ENCODE results near the gene SIRPA.

The SIRPA gene

DNA sequence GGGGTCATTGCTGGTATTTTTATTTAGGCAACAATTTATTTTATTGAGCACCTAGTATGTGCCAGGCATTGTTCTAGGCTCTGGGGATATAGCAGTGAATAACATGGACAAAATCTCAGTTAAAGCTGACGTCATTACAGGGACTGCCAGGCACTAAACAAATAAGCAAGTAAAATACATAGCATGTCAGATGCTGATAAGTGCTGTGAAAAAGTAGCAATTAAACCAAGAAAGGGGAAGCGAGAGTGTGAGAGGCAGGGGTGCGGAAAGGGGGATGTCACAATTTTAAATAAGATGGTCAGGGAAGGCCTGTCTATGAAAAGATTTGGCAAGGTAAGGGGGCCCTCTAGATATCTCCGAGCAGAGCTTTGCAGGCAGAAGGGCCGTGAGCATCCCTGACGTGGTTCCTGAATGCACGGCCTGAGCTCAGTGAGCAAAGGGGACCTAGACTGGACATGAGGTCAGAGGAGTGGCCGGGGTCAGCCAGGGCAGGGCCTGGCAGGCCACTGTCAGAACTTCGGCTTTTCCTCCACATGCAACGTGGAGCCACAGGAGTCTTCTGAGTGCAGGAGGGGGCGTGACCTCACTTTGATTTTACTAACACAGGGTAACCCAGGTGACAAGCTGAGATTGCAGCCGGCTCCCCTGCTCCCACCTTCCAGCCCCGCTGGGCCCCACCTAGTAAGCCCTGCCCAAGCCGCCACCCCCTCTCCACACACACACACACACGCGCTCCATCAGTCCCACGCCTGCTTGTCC, 24.2 kb upstream of the SIRPA start:
- DNase-seq: no peak

DNA sequence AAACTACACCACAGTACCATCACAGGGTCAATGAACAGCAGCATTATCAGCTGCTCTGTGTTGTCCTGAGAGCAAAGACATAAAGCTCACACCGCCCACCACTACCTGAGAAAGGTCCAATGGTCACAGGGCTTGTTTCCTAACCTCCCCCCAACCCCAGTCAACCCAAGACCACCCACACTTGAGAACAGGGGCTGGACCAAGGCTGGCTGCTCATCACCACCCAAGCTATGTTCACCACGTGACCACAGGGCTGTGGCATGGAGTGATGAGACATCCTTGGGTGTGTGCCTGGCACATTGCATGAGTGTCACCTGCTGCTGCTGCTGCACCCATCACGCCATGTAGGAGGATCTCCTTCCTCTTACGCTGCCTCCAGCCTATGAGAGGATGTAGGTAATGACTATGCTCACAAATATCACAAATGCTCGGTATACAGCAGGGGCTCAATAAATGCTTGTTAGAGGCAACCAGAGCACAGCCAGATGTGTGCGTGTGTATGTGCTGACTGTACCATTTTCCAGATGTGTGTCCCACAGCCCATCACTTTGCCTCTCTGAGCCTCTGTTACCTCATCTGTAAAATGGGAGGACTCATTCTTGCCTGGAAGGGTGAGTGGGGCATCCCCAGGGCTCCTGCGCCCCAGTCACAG, 23.3 kb upstream of the SIRPA start:
- no peak for DNase-seq

DNA sequence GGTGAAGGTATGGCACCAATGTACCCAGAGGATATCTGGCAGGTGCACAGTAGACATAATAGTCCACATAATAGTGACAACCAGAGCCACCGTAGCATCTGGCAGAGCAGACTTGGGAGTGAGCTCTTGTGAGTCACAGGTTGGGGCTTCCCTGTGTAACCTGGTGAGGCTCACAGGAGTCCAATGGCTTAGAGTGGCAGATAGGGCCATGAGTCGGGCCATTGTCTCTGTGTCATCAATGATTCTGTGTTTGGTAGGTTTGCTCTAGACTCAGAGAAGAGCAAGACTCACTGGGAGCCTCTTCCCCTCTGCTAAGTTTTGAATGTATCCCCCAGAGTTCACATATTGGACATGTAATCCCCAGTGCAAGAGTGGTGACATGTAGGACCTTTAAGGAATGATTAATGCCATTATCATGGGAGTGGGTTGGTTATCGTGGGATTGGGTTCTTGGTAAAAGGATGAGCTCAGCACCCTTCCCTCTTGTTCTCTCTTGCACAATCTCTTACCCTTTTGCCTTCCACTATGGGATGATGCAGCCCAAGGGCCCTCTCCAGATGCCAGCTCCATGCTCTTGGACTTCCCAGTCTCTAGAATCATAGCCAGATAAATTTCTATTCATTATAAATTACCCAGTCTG, 22.6 kb upstream of the SIRPA start:
- no peak for DNase-seq

DNA sequence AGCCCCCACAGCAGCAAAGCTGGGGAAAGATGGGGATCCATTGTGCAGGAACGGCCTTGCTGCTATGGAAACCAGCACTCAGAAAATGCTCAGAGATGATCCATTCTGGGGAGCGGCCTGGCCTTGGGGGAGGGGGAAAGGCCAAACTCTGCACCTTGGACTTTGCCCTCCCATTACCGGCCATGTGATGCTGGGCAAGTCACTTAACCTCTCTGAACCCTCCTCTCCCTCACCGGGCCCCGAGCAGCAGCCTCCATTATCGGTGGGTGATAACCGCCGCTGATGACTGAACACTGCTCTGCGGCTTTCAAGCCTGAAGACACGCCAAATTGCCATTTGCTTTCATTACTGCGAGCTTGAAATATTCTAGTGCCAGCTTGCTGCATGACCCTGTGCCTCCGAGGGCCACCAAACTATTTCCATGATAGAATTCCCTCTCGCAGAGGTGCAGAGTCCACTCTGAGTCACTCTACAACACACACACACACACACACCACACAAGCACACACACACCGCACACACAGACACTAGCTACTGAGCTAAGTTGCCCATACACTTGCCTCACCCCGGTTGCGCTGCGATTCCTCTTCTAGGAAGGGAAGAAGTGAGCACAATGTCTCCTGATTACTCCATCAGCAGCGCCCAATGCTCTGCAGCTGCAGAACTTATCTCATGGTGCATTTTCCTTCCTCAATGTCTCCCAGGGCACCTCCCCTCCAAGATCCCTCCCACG, 20.6 kb upstream of the SIRPA start:
- DNase-seq: no peak

DNA sequence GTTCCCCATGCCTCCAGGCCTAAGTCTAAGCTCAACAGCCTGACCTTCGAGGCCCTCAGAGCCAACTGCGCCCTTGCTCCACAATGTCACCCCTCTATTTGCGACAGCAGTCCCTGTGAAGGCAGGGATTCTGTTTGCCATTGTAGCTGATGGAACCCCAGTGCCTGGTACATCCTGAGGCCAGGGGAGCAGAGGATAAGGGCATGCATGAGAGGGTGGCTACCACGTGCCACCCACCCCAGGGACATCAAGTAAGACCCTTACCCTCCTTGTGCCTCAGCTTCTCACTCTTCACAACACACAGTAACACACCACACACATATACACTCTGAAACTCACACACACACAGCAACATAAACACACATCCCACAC, 20.0 kb upstream of the SIRPA start:
- no peak for DNase-seq

DNA sequence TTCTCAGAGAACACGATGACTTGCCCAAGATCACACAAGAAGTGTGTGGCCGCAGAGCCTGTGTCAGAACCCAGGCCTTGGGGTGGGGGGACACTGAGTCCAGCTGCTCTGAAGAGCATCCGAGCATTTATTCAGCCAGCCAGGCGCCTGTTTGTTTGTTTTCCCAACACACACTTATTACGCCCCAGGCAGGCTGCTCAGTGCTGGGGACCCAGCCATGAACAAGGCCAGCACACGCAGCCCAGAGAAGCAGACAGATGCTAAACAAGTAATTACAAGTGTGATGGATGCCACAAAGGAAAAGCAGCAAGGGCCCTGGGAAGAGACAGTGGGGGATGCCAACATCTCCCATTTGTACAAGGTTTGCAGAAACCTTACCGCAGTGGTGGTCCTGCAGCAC, 19.4 kb upstream of the SIRPA start:
- no peak for DNase-seq

DNA sequence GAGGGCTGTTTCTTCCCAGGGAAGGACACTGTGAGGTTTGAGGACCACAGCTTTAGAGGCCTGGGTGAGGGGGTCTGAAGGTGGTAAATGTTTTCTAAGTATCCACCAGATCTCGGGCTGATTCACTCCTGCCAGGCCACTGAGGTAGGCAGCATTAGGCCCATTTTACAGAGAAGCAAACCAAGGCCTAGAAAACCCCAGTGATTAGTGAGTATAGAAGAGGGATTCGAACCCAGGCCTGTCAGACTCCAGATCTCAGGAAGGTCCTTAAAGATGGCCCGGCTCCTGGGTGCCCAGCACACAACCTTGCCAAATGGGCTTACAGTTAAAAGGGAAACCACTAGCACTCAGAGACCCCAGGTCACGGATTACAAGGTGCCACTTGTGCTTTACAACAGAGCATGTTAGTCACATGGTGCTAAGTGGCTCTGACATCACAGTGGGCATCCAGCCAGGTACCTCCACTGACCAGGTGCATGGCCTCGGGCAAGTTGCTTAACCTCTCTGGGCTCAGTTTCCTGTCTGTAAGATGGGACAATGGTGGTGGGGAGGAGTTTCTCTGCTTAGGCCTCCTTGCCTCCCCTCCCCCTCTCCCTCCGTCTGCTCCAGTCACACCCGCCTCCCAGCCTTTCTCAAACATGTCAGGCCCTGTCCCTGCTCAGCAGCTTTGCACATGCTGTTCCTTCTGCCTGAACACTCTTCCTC, 18.8 kb upstream of the SIRPA start:
- no peak for DNase-seq

DNA sequence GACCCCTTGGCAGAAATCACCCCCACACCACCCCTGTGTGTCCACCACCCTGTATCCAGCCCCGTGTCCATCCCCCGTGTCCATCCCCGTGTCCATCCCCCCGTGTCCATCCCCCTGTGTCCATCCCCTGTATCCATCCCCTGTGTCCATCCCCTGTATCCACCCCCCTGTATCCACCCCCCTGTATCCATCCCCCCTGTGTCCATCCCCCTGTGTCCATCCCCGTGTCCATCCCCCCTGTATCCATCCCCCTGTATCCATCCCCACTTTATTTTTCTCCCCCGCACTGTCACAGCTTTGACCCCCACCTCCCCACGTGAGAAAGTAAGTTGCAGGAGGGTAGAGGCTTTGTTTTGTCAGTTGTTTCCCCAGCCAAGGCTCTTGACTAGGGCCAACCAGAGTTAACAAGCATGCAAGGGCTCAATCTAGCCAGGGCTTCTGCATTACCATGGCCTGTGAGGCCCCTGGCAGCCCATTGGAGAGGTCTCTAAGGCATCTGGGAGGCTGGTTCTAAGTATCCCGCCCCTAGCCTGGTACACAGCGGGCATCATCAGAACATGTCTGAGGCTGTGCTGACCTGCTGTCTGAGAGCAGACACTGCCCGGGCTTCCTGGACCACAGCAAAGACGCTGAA, 18.1 kb upstream of the SIRPA start:
- no peak for DNase-seq

DNA sequence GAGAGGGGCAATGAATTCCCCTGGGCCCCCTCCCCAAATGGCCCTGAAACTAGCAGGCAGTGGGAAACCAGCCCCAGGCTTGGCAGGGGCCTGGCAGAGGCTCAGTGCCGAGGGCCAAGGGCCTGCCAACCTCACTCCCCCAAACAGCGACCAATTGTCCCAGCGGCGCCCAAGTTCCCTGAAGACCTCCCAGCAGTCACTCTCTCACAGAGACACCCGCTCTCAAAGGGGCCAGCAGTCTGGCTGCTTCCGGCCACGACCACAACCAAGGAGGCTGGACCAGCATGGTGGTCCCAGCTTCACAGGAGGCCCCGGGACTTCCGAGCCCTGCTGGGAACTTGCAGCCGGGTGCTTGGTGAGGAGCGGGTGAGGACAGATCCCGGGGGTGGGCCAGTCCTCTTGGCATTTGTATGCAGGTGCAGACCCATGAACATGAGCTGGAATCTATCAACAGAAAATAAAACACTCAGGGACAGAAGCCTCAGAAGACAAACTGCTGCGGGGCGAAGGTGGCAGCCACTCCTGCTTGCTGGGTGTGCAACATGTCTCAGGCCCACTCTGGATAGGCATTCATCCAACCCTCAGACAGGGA, 17.5 kb upstream of the SIRPA start:
- DNase-seq: no peak

DNA sequence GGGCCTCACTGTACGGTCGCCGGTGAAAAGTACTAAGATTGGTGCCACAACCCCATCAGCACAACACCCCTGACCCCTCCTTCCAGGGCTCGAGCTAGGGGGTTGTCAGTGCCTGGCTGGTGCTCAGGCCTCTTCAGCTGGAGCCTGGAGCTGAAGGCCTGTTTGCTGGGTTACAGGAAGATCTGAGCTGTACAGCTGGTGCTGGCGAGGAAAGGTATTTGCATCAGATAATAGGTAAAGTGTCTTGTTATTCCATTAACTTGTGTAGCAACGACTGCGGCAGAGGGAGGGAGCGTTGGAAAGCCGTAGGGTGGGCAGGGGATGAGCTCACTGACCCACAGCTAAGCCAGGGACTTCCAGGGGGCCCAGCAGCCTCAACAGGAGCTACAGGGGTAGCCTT, 15.8 kb upstream of the SIRPA start:
- no peak for DNase-seq

DNA sequence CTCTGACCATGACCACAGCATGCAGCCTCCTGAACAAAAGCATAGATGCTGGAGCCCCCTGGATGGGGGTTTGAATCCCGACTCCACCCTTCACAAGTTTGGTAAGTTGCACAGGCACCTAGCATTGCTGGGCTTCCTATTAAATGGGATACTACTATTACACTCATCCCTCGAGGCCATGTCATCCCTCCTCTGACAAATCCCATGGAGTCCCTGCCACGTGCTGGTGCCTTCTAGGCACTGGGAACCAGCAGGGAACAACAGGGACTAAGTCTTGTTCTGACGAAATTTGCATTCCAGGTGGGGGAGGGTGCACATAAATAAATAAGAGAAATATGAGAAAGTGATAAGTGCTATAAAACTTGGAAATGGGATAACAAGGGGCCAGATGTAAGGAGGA, 15.3 kb upstream of the SIRPA start:
- no peak for DNase-seq

DNA sequence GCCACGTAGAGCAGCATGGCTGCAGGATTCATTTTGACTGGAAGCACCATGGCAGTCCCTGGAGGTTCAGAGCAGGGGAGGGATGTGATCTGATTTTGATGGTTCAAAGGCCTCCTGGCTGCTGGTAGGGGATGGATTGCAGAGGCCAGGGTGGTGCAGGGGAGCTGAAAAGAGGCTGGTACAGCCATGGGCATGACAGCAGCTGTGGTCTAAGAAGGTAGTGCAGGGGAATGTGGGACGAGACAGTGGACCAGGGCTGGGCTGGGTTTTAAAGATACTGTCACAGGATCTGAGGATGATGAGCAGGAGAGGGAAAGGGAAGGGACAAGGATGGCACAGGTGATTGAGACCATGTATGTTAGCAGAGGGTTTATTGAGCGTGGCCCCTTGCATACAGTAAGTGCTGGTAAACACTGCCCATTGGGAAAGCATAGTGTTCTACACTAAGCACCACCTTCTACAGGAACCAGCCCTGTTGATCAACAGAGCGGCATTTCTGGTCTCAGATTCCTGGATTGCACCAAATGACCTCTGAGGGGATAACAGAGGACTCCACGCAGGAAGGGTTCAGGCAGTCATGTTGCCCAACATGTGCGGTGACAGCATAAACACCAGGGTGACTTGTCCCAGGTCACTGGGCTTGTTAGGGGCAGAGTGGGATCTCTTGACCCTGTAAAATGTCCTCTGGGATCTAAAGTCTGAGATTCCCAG, 14.5 kb upstream of the SIRPA start:
- no peak for DNase-seq

DNA sequence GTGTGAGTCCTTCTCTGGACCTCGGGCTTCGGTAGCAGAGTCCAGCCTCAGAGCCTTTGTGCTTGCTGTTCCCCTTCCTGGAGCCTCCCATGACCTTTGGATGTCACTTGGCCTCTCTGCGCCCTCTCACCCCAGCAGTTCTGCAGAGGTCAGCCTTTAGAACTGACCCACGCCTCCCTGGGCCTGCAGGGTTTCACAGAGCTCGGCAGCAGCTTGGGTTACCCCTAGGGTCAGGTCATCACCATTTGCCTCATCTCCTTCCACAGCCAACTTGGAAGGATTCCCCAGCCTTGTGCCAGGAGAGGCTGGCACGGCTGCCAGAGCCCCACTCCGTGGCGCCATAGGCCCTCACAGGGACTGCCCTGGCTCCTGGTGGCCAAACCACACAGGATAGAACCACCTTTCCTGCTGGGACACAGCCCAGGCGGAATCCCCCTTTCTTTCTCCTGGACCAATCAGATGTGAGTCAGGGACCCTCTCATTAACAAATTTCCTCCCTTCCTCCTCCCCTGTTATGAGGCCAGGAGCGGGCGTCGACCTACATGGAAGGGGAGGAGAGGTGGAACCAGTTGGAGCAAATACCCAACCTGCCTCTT, 13.9 kb upstream of the SIRPA start:
- DNase-seq: no peak

DNA sequence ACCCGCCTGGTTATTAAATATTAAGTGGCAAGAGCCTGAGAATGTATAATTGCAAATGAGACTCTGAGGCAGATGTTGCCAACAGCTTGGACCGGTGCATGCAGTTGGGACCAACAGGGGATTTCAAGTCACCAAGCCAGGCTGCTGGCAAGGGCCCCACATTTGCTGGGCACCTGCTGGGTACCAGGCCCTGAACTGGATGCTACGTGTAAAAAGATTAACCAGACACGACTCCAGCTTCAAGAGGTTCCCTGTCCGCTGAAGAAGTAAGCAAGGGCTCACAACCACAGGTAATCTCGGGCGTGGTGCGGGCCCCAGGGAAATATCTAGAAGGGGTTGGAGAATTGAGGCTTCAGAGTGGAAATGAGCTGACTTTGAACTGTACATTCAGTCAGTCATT, 13.2 kb upstream of the SIRPA start:
- no peak for DNase-seq

DNA sequence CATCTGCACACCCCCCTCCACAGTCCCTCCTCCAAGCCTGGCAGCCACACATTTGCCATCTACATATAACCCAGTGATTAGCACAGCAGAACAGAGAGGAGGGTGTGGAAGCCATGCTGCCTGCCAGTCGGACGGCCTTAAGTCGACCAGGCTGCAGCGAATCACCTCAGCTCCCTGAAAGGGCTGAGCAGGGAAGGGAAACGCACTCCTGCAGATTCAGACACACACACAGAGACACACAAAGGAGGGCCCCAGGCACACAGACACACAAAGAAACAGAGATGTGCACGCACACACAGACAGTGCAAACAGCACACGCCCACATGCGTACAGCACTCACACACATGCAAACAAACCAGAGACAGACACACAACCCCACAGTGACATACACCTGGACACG, 11.2 kb upstream of the SIRPA start:
- no peak for DNase-seq

DNA sequence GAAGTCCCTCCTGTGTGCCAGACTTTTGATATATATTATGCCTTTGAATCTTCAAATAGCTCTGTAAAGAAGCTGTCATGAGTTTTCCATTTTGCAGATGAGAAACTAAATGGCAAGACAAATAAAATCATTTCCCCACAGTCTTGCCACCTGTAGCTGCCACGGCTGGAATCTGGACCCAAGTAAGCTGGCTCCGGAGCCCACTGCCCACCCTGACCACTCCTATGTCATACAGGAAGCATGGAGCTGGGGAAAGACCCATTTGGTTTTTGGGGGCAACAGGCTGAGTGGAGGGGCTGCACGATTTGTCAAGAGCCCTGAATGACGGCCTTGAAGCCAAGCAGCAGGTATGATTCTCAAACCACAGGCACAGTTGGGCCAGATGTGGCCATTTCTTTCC, 10.0 kb upstream of the SIRPA start:
- no peak for DNase-seq

DNA sequence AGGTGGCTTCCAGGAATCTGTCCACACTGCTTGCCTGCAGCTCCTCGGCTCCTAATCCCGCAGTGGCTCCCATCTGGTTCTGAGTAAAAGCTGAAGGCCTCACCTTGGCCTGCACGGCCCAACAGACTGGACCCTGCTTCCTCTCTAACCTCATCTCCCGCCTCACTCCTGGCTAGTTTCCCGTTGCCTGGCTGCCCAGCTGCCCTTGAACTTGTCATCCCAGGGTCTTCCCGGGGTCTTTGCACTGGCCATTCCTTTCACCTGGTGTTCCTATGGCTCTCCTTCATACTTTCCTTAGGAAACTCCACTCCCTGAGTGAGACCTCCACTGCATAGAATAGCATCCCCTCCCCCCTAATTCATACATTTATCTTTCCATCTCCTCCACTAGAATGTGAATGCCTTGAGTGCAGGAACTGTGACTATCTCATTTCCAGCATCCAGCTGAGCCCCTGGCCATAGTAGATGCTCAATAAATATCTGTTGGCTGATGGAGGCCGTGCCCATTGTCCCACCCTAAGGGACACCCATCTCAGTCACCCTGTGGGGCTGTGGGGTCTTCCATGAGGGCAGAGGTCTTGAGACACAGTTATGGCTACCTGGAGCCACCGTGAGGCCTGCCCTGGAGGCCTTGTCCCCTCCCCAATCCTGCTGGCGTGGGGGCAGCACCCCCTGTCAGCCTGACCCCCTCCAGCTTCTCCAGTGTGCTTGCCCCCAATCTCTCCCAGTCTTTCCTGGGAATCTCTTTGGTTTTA, 9.1 kb upstream of the SIRPA start:
- no peak for DNase-seq

DNA sequence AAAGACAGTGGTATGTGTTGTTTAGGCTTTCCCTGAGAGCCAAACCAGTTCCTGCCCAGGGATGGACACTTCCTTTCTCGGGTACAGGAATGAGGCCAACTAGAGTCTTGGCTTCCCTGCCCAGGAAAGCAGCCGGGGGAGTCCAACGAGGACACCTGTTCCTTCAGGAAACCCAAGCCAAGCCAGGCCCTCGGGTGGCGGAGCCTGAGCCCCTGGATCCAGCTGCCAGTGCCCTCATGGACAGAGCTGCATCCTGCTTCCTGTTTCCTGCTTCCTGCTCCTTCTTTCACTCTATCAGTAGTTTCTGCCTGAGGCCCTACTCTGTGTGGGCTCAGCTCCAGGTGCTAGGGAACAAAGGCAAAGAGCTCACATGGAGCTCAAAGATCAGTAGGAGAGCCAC, 7.9 kb upstream of the SIRPA start:
- no peak for DNase-seq

DNA sequence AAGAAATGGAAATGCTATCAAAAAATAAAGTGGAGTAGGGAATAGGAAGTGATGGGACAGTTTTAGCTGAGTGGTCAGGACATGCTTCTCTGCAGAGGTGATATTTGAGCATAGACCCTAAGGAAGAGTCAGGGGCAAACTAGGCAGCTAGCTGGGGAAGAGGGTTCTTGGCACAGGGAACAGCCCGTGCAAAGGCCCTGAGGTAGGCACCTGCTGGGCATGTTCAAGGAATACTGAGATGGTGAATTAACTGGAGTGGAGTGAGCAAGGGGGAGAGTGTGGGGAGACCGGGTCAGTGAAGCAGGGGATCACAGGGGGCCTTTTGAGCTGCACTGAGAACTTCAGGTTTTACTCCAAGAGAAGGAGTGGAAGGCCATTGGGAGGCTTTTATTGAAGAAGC, 7.5 kb upstream of the SIRPA start:
- DNase-seq: no peak

DNA sequence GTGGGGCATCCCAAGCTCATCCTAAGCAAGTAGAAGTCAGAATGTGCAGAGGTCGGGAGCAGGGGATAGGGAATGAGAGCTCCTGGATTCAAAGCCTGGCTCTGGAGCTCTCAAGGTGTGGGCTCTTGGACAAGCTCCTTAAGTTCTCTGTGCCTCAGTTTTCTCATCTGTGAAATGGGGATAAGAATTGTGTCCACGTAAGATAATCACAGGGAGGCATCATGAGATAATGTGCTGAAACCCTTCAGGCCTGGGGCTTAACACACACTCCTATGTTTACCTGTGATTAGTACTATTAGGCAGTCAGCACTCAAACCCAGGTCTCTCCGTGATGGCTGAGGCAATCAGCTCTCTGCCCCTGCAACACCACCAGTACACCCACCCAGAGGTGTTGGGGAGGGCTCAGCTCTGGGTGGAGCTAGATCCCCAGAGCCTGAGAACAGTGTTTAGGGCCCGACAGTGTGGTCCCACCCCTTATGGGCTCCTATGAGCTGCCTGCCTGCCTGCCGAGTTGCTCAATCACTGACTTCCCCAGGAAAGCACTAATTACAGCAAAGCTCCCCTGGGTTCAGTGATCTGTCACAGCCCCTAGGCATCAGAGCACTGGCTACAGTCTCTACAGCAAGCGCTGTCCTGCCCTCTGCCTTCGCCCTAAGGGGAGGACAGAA, 6.3 kb upstream of the SIRPA start:
- DNase-seq: no peak
